Osteocyte (in vitro differentiated cells): ENCODE data around the gene GALNS. TPM values are rescaled to one million over a fixed set of nuclear protein-coding genes. Genes with fewer than 3 reads are reported as not detected.

Source experiments
- DNase-seq: peaks from one replicate; pipeline ENCODE4 v3.0.0; 2021; ENCODE audit warnings: mixed read lengths; ENCODE audit not compliant: unreplicated experiment; ENCODE audit errors: extremely low spot score
- H3K27ac Mint-ChIP-seq: one replicate; pipeline ENCODE4 v1.8.0; 2021; ENCODE audit warnings: mild to moderate bottlenecking, mixed read lengths; ENCODE audit not compliant: unreplicated experiment
- H3K27me3 Mint-ChIP-seq: one replicate; pipeline ENCODE4 v1.8.0; 2021; ENCODE audit warnings: mixed read lengths; ENCODE audit not compliant: unreplicated experiment
- H3K36me3 Mint-ChIP-seq: one replicate; pipeline ENCODE4 v1.8.0; 2021; ENCODE audit warnings: mixed read lengths; ENCODE audit not compliant: unreplicated experiment
- H3K4me1 Mint-ChIP-seq: one replicate; pipeline ENCODE4 v1.8.0; 2021; ENCODE audit warnings: mixed read lengths; ENCODE audit not compliant: unreplicated experiment
- H3K4me3 Mint-ChIP-seq: one replicate; pipeline ENCODE4 v1.8.0; 2021; ENCODE audit warnings: mild to moderate bottlenecking, moderate library complexity, mixed read lengths; ENCODE audit not compliant: unreplicated experiment
- H3K9me3 Mint-ChIP-seq: one replicate; pipeline ENCODE4 v1.8.0; 2021; ENCODE audit warnings: mixed read lengths; ENCODE audit not compliant: unreplicated experiment
- total RNA-seq: library from RNA; stranded (reverse); gene quantifications from 2 replicates; pipeline ENCODE4 v1.2.1, GENCODE V29; 2021
- TF ChIP-seq, protein P1 (sequence below): fragments of 200-600 bp; sonication (generic); IDR thresholded peaks from 2 replicates; pipeline ENCODE4 v1.5.0; 2021; ENCODE audit warnings: antibody characterized with exemption, mild to moderate bottlenecking, moderate library complexity

The GALNS gene
- total RNA-seq, 1 donor from 2014 or later = 47.0 TPM

DNA sequence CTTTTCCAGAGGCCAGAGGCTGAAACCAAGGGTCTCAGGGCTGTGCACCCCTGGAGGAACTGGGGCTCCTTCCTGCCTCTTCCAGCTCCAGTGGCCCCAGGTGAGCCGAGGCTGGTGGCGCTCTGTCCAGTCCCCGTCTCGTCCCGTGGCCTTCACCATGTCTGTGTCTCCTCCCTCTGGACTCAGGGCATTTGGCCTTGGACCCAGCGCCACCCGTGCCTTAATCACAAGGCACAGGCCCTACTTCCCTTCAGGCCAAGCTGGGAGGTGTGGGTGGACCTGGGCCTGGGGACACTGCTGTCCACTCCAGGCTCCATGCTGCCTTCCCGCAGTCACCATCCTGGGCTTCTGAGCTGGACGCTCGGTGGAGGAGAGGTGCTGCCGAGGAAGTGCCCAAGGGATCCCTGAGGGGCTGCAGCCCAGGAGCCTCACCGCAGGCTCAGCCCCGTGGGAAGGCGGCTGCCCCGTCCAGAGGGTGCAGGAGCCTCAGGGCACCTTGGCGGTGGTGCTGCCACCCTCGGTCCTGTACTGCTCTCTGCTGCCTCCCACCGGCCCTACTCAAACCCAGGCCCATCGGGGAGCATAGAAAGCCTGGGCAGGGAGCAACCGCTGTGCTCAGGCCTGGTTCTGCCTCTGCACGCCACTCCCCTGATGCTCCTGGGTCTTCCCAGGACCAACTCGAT is 35.4 kb downstream of the GALNS start:
- Mint-ChIP-seq H3K36me3 (peaks cover 5% of the 10 kb centered on the region), H3K4me1 (no peaks in the 10 kb centered on the region), H3K9me3 (no peaks in the 10 kb centered on the region), H3K27ac (no peak overlapping the region), H3K27me3 (no peaks in the 10 kb centered on the region), H3K4me3 (no peak overlapping the region)
- TF ChIP-seq, protein P1, sequence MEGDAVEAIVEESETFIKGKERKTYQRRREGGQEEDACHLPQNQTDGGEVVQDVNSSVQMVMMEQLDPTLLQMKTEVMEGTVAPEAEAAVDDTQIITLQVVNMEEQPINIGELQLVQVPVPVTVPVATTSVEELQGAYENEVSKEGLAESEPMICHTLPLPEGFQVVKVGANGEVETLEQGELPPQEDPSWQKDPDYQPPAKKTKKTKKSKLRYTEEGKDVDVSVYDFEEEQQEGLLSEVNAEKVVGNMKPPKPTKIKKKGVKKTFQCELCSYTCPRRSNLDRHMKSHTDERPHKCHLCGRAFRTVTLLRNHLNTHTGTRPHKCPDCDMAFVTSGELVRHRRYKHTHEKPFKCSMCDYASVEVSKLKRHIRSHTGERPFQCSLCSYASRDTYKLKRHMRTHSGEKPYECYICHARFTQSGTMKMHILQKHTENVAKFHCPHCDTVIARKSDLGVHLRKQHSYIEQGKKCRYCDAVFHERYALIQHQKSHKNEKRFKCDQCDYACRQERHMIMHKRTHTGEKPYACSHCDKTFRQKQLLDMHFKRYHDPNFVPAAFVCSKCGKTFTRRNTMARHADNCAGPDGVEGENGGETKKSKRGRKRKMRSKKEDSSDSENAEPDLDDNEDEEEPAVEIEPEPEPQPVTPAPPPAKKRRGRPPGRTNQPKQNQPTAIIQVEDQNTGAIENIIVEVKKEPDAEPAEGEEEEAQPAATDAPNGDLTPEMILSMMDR = no peak
- DNase-seq = no peak

DNA sequence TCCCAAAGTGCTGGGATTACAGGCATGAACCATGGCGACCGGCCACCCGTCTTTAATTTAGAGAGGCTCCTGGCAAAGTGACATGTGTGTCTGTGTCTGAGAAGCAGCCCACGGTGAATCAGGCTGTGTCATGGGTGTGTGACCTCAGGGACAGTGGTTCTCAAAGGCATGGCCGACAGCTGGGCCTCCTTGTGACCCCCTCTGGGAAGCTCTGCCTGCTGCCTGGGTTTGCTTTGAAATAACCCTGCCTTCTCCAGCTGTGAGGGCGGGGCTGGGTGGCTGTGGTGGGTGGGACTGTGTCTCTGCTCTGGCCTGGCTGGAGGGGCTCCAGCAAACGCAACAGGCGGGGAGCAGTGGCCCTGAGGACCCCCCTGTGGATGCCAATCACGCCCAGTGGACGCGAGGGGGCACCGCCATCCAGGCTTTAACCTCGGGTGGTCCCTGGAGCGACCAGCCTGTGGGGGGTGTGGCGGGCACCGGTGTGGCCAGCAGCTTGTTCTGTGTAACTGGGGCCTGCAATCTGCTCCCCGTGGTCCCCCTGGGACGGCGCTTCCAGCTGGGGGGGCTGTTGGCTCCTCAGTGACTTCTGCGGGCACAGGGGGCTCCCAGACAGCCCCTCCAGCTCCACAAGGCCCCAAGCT is 36.2 kb downstream of the GALNS start:
- no peaks in the 10 kb centered on the region for H3K27me3 Mint-ChIP-seq
- H3K9me3 Mint-ChIP-seq = no peaks in the 10 kb centered on the region
- no peak overlapping the region for H3K4me3 Mint-ChIP-seq
- H3K4me1 Mint-ChIP-seq = no peaks in the 10 kb centered on the region
- H3K36me3 Mint-ChIP-seq = peaks cover 5% of the 10 kb centered on the region
- DNase-seq = no peak
- no peak overlapping the region for H3K27ac Mint-ChIP-seq
- TF ChIP-seq, protein P1 = no peak

DNA sequence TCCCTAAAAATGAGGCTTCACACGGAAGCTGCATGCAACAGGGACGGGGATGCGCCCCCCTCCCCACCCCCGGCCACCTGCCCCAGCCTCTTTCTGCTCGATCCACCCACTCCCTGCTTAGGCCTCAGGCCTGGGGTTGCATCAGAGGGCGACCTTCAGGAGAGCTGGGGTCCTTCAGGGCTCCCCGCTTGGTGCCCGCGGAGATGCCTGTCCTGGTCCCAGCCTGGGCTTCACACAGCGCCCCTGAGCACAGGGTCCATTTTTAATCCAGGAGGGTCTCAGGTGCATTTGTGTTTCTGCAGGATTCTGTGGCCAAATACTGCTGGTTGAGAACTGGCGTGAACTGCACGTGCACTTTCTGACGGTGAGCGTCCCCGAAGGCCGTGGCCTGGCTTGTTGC is 37.6 kb downstream of the GALNS start:
- Mint-ChIP-seq H3K4me1 (no peaks in the 10 kb centered on the region), H3K36me3 (peaks cover 5% of the 10 kb centered on the region), H3K4me3 (no peak overlapping the region), H3K9me3 (no peaks in the 10 kb centered on the region), H3K27ac (no peak overlapping the region), H3K27me3 (no peaks in the 10 kb centered on the region)
- TF ChIP-seq, protein P1 = no peak
- no peak for DNase-seq

DNA sequence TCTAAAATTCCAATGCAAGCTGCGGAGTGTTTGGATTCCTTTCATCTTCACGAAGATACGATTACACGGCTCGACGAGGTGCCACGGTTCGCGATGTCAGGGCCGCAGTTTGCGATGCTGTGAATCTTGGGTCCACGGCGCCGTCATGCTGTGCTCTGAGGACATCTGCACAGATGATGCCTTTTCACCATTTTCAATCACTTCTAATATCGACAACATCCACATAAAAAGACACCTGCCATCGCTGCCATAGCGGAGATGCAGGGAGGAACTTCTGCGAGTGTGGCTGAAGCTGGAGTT is 38.2 kb downstream of the GALNS start:
- no peaks in the 10 kb centered on the region for H3K27me3 Mint-ChIP-seq
- no peak overlapping the region for H3K27ac Mint-ChIP-seq
- TF ChIP-seq, protein P1 = no peak
- H3K4me1 Mint-ChIP-seq = no peaks in the 10 kb centered on the region
- no peak for DNase-seq
- H3K9me3 Mint-ChIP-seq = no peaks in the 10 kb centered on the region
- no peak overlapping the region for H3K4me3 Mint-ChIP-seq
- H3K36me3 Mint-ChIP-seq = peaks cover 5% of the 10 kb centered on the region

DNA sequence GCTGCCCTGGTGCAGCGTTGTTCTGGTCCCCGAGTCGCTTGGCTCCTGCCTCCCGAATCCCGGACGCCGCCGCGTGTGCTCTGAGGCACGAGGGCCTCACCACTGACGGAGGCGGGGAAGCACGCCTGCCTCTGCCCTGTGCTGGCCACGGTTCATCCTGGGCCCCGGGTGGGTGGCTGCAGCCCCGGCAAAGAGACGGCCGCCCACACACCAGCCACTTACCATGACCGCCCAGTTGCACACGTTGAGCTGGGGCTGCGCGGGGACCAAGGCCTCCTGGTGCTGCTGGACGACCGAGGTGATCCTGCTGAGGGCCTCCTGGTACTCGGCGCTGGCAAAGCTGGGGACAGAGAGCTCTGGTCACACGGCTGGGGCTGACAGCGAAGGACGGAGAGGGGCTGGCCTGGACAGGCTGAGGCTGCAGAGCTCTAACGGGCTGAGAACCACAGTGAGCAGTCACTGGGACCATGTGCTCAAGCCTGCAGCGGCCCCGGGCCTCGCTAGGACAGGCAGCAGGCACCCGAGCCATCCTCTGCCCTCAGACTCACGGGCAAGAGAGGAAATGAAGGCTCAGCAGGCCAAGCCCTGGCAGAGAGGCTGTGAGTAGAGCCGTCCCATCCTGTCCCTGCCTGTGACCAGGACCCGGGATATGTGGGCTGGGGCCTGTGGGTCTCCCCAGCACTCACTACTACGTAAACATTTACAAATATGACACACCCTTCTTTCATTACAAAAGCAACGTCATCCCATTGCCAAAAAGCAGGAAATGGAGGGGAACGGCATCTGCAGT is 38.8 kb downstream of the GALNS start:
- H3K4me1 Mint-ChIP-seq = no peaks in the 10 kb centered on the region
- H3K36me3 Mint-ChIP-seq = peaks cover 3% of the 10 kb centered on the region
- H3K9me3 Mint-ChIP-seq = no peaks in the 10 kb centered on the region
- DNase-seq = no peak
- no peaks in the 10 kb centered on the region for H3K27me3 Mint-ChIP-seq
- no peak overlapping the region for H3K27ac Mint-ChIP-seq
- H3K4me3 Mint-ChIP-seq = no peak overlapping the region
- TF ChIP-seq, protein P1 = no peak
